ENCODE results near the gene MAVS. TPM values are rescaled to one million over a fixed set of nuclear protein-coding genes. Genes with fewer than 3 reads are reported as not detected.
A peak's percentile ranks its signal among the peaks of the same experiment; 100 is the strongest.

The MAVS gene
- total and polyA plus RNA-seq, 9 of the 15 experiments (the other 6 are each of a cell fraction or from before 2014, with no cell fraction given), result 1.6 to 22.0 (median 11.3) TPM

DNA sequence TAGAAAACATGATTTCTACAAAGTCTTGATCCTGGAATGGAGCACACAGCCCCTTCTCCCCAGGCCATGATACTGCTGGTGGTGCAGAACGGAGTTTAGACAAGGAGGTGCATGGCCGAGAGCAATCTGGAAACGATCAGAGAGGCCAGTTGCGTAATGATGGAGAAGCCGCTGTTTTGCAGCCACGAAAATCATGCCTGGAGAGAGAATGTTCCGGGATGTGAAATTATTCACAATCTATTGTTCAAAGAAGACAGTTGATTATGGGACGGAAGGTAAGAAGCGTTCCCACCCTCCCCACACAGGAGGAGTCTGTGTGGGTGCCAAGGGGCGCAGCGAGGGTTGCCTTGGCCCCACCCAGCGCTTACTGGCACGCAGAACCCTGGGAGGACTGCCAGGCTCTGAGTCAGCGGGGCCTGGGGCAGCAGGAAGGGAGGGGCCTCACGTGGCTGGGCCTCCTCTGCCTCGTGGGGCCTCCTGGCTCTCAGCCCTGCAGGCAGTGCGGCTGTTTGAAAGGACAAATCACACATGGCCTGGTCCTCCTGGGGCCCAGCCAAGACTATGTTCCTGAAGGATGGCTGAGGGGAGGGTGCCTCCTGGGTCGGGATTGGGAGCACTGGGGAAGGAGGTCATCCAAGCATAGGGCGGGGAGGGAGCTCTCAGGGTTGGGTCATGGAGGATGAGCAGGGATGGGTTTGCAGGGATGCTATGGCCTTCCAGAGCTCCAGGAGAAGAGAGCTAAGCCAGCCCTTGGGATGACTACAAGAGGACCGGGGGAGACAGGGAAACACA is 35.0 kb upstream of the MAVS start:
- Histone ChIP-seq H3K4me3 (no peak overlapping the region), H3K4me2 (ENCODE audit: insufficient read depth, low read length) (peak overlapping the region; percentile 7; the same call in 1 of the 2 replicates), H3K9me1 (ENCODE audit: control insufficient read depth, insufficient read depth, low read length) (no peaks in the 10 kb centered on the region), H2AFZ (ENCODE audit: low read depth, low read length) (peak overlapping the region; percentile 81), H3K79me2 (ENCODE audit: control insufficient read depth, insufficient read depth, low read length) (no peaks in the 10 kb centered on the region), H3K4me1 (replicated peaks in 1 of 2; ENCODE audit: control insufficient read depth in 2 of 2, insufficient read depth in 2 of 2, low read length in 2 of 2) (peaks cover 6 to 12% of the 10 kb centered on the region in 2 experiments), H3K9ac (ENCODE audit: insufficient read depth in 1 of 2, low read depth in 2 of 2, low read length in 2 of 2) (peak overlapping the region in 1 of 2 experiments; percentile 70; a peak in 2 of 4 replicates), H3K27me3 (ENCODE audit: control insufficient read depth in 2 of 2, insufficient read depth in 2 of 2, low read length in 2 of 2) (no peaks in the 10 kb centered on the region), H3K27ac (ENCODE audit: extremely low read depth, low read depth, low read length) (no peak overlapping the region), H3K9me3 (replicated peaks; ENCODE audit: control insufficient read depth, insufficient read depth, low read depth, low read length) (no peaks in the 10 kb centered on the region), H4K20me1 (replicated peaks; ENCODE audit: control insufficient read depth, insufficient read depth, low read length) (no peaks in the 10 kb centered on the region), H3K36me3 (ENCODE audit: control insufficient read depth, insufficient read depth, low read length) (no peaks in the 10 kb centered on the region)
- no TSS peak for BruUV-seq (replicated peaks)
- FAIRE-seq (no peak), ATAC-seq (peak; percentile 71), DNase-seq (ENCODE audit: extremely low read depth in 1 of 4, low spot score in 3 of 4) (peak in 3 of 4 experiments; percentile 34 to 46 (median 43))
- in situ Hi-C loops (cut with MboI) (no loop called here), intact Hi-C loops (cut with micrococcal nuclease) (no loop called here)
- POLR2A ChIA-PET, result no interaction called here
- CTCF ChIA-PET (ENCODE audit: low intra/inter-chr PET ratio), result no interaction called here
- 28% methylated on average over 18 of the region's 20 CpGs for WGBS (ENCODE audit: insufficient coverage, low coverage, missing lambda C conversion rate)
- TF ChIP-seq POLR2AphosphoS5 (IDR thresholded peaks at IDR 0.05; ENCODE audit: control insufficient read depth, insufficient read depth, low read depth, low read length), result no peak
- TF ChIP-seq CSDE1 (IDR thresholded peaks at IDR 0.05), result no peak
- no peak for TF ChIP-seq ZFPM2 (CRISPR knock-in tag; IDR thresholded peaks at IDR 0.05)
- TF ChIP-seq, protein P1, sequence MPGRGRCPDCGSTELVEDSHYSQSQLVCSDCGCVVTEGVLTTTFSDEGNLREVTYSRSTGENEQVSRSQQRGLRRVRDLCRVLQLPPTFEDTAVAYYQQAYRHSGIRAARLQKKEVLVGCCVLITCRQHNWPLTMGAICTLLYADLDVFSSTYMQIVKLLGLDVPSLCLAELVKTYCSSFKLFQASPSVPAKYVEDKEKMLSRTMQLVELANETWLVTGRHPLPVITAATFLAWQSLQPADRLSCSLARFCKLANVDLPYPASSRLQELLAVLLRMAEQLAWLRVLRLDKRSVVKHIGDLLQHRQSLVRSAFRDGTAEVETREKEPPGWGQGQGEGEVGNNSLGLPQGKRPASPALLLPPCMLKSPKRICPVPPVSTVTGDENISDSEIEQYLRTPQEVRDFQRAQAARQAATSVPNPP (IDR thresholded peaks at IDR 0.05; ENCODE audit: borderline replicate concordance, insufficient read depth, insufficient read length), result no peak
- no peak for TF ChIP-seq IRF2 (CRISPR knock-in tag; IDR thresholded peaks at IDR 0.05)
- no peak for TF ChIP-seq SIN3B (IDR thresholded peaks at IDR 0.05; ENCODE audit: low read depth)
- no peak for TF ChIP-seq HDAC2 (IDR thresholded peaks at IDR 0.05)
- TF ChIP-seq KDM2B (CRISPR knock-in tag; IDR thresholded peaks at IDR 0.05), result no peak
- TF ChIP-seq, protein P2, sequence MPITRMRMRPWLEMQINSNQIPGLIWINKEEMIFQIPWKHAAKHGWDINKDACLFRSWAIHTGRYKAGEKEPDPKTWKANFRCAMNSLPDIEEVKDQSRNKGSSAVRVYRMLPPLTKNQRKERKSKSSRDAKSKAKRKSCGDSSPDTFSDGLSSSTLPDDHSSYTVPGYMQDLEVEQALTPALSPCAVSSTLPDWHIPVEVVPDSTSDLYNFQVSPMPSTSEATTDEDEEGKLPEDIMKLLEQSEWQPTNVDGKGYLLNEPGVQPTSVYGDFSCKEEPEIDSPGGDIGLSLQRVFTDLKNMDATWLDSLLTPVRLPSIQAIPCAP (CRISPR knock-in tag; IDR thresholded peaks at IDR 0.05; ENCODE audit: borderline replicate concordance), result no peak
- TF ChIP-seq, protein P3, sequence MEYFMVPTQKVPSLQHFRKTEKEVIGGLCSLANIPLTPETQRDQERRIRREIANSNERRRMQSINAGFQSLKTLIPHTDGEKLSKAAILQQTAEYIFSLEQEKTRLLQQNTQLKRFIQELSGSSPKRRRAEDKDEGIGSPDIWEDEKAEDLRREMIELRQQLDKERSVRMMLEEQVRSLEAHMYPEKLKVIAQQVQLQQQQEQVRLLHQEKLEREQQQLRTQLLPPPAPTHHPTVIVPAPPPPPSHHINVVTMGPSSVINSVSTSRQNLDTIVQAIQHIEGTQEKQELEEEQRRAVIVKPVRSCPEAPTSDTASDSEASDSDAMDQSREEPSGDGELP (CRISPR knock-in tag; IDR thresholded peaks at IDR 0.05; ENCODE audit: borderline replicate concordance), result peak; percentile 30; the same call in 1 of the 2 replicates
- TF ChIP-seq PCBP1 (IDR thresholded peaks at IDR 0.05; ENCODE audit: low read depth, low read length, poor library complexity, severe bottlenecking), result no peak
- no peak for TF ChIP-seq ZBTB1 (CRISPR knock-in tag; IDR thresholded peaks at IDR 0.05; ENCODE audit: borderline replicate concordance, low read depth)
- no peak for TF ChIP-seq RBM22 (IDR thresholded peaks at IDR 0.05; ENCODE audit: low read depth, low read length, poor library complexity, severe bottlenecking)
- no peak for TF ChIP-seq ZNF3 (CRISPR knock-in tag; IDR thresholded peaks at IDR 0.05)
- peak; percentile 95 for TF ChIP-seq CEBPB (tag; IDR thresholded peaks at IDR 0.05)
- TF ChIP-seq KLF16 (IDR thresholded peaks at IDR 0.05), result no peak
- TF ChIP-seq, protein P4, sequence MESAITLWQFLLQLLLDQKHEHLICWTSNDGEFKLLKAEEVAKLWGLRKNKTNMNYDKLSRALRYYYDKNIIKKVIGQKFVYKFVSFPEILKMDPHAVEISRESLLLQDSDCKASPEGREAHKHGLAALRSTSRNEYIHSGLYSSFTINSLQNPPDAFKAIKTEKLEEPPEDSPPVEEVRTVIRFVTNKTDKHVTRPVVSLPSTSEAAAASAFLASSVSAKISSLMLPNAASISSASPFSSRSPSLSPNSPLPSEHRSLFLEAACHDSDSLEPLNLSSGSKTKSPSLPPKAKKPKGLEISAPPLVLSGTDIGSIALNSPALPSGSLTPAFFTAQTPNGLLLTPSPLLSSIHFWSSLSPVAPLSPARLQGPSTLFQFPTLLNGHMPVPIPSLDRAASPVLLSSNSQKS (CRISPR knock-in tag; IDR thresholded peaks at IDR 0.05), result no peak
- TF ChIP-seq, protein P5, sequence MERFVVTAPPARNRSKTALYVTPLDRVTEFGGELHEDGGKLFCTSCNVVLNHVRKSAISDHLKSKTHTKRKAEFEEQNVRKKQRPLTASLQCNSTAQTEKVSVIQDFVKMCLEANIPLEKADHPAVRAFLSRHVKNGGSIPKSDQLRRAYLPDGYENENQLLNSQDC (CRISPR knock-in tag; IDR thresholded peaks at IDR 0.05), result no peak
- TF ChIP-seq ADNP (tag; IDR thresholded peaks at IDR 0.05), result no peak
